Measurements from ENCODE around the gene SLC6A4.

The SLC6A4 gene

GRCh38 chr17:30219833-30220232 is 15.7 kb downstream of the SLC6A4 start:
- no peaks in the 10 kb centered on the region for H3K36me3 ChIP-seq (ENCODE audit: control insufficient read depth, insufficient read depth, low read length)
- no peak overlapping the region for H3K4me3 ChIP-seq (replicated peaks; ENCODE audit: low read depth, low read length)
- no peak for DNase-seq (ENCODE audit: extremely low read depth, insufficient read length)
- no peak for TF ChIP-seq CTCF (IDR thresholded peaks at IDR 0.05; ENCODE audit: insufficient read depth, low read length, poor library complexity, severe bottlenecking)
- H3K27me3 ChIP-seq (replicated peaks; ENCODE audit: control insufficient read depth, insufficient read depth, low read length) = no peaks in the 10 kb centered on the region

- Histone ChIP-seq H3K36me3 (ENCODE audit: control insufficient read depth, insufficient read depth, low read length) (no peaks in the 10 kb centered on the region), H3K4me3 (replicated peaks; ENCODE audit: low read depth, low read length) (no peak overlapping the region), H3K27me3 (replicated peaks; ENCODE audit: control insufficient read depth, insufficient read depth, low read length) (no peaks in the 10 kb centered on the region)
- no peak for DNase-seq (ENCODE audit: extremely low read depth, insufficient read length)
- no peak for TF ChIP-seq CTCF (IDR thresholded peaks at IDR 0.05; ENCODE audit: insufficient read depth, low read length, poor library complexity, severe bottlenecking)
Measured at GRCh38 chr17:30219315-30219714, 16.2 kb downstream of the SLC6A4 start.

GRCh38 chr17:30218799-30219198 is 16.7 kb downstream of the SLC6A4 start:
- no peak for TF ChIP-seq CTCF (IDR thresholded peaks at IDR 0.05; ENCODE audit: insufficient read depth, low read length, poor library complexity, severe bottlenecking)
- Histone ChIP-seq H3K27me3 (replicated peaks; ENCODE audit: control insufficient read depth, insufficient read depth, low read length) (no peaks in the 10 kb centered on the region), H3K36me3 (ENCODE audit: control insufficient read depth, insufficient read depth, low read length) (no peaks in the 10 kb centered on the region), H3K4me3 (replicated peaks; ENCODE audit: low read depth, low read length) (no peak overlapping the region)
- DNase-seq (ENCODE audit: extremely low read depth, insufficient read length) = no peak

GRCh38 chr17:30217746-30218245 is 17.7 kb downstream of the SLC6A4 start:
- H3K36me3 ChIP-seq (ENCODE audit: control insufficient read depth, insufficient read depth, low read length) = no peaks in the 10 kb centered on the region
- no peaks in the 10 kb centered on the region for H3K27me3 ChIP-seq (replicated peaks; ENCODE audit: control insufficient read depth, insufficient read depth, low read length)
- TF ChIP-seq CTCF (IDR thresholded peaks at IDR 0.05; ENCODE audit: insufficient read depth, low read length, poor library complexity, severe bottlenecking) = no peak
- no peak for DNase-seq (ENCODE audit: extremely low read depth, insufficient read length)
- no peak overlapping the region for H3K4me3 ChIP-seq (replicated peaks; ENCODE audit: low read depth, low read length)

- TF ChIP-seq CTCF (IDR thresholded peaks at IDR 0.05; ENCODE audit: insufficient read depth, low read length, poor library complexity, severe bottlenecking) = no peak
- no peaks in the 10 kb centered on the region for H3K36me3 ChIP-seq (ENCODE audit: control insufficient read depth, insufficient read depth, low read length)
- no peak overlapping the region for H3K4me3 ChIP-seq (replicated peaks; ENCODE audit: low read depth, low read length)
- no peak for DNase-seq (ENCODE audit: extremely low read depth, insufficient read length)
- no peaks in the 10 kb centered on the region for H3K27me3 ChIP-seq (replicated peaks; ENCODE audit: control insufficient read depth, insufficient read depth, low read length)
Measured at GRCh38 chr17:30217054-30217453, 18.4 kb downstream of the SLC6A4 start.

- Histone ChIP-seq H3K27me3 (replicated peaks; ENCODE audit: control insufficient read depth, insufficient read depth, low read length) (no peaks in the 10 kb centered on the region), H3K36me3 (ENCODE audit: control insufficient read depth, insufficient read depth, low read length) (no peaks in the 10 kb centered on the region), H3K4me3 (replicated peaks; ENCODE audit: low read depth, low read length) (0 out of 2 replicates have a peak overlapping the region, but pooled peaks have one; percentile 1)
- peak; percentile 27 for TF ChIP-seq CTCF (IDR thresholded peaks at IDR 0.05; ENCODE audit: insufficient read depth, low read length, poor library complexity, severe bottlenecking)
- peak; percentile 80 for DNase-seq (ENCODE audit: extremely low read depth, insufficient read length)
Measured at GRCh38 chr17:30212750-30213149, 22.7 kb downstream of the SLC6A4 start.

Data from GM06990 (cell line).